IMR-90 (cell line): ENCODE measurements around the gene RASSF10. TPM values are rescaled to one million over a fixed set of nuclear protein-coding genes. Genes with fewer than 3 reads are reported as not detected.

Source experiments
- ATAC-seq: fragments of 200-7000 bp; cut with Tn5 transposase; 2 replicates; pipeline ENCODE4 v1.9.1; 2020; ENCODE audit warnings: low read depth, mild to moderate bottlenecking, moderate library complexity
- BruUV-seq: library from RNA; stranded (reverse); fragments of 400-500 nt; replicated peaks from 2 replicates; lab custom pipeline; 2021; lab: Mats Ljungman, UMichigan
- CTCF ChIA-PET: fragments of 300-600 bp; formaldehyde crosslinking; extraction: SDS; loops from one replicate; lab custom pipeline; 2021; ENCODE audit warnings: antibody characterized with exemption; lab: Yijun Ruan, JAX
- POLR2A ChIA-PET: fragments of 300-600 bp; sonication (Branson Sonifier 250); formaldehyde crosslinking; loops from one replicate; lab custom pipeline; 2022; ENCODE audit warnings: antibody characterized with exemption; ENCODE audit not compliant: unreplicated experiment; lab: Charles Lee
- DNase-seq: peaks from one replicate; pipeline ENCODE4 v3.0.0; 2013
- H2AFZ ChIP-seq: replicated peaks from 2 replicates; pipeline ENCODE3; 2013; ENCODE audit warnings: low read length, mild to moderate bottlenecking; ENCODE audit not compliant: poor library complexity
- H2AK5ac ChIP-seq: 2 replicates; pipeline ENCODE4 v1.6.1; 2013; ENCODE audit warnings: low read depth, low read length, inconsistent platforms
- H2AK9ac ChIP-seq: replicated peaks from 2 replicates; pipeline ENCODE3; 2013; ENCODE audit warnings: mild to moderate bottlenecking, low read depth, low read length, moderate library complexity; ENCODE audit not compliant: poor library complexity
- H2BK120ac ChIP-seq: 2 replicates; pipeline ENCODE4 v1.6.1; 2013; ENCODE audit warnings: low read depth, low read length, inconsistent platforms
- H2BK15ac ChIP-seq: 3 replicates; pipeline ENCODE4 v1.6.1; 2013; ENCODE audit warnings: low read depth, low read length, inconsistent platforms
- H2BK20ac ChIP-seq: 2 replicates; pipeline ENCODE4 v1.6.1; 2013; ENCODE audit warnings: low read depth, mild to moderate bottlenecking, inconsistent platforms, low read length, moderate library complexity
- H2BK5ac ChIP-seq: 2 replicates; pipeline ENCODE4 v1.6.1; 2013; ENCODE audit warnings: mild to moderate bottlenecking, low read depth, low read length, inconsistent platforms; ENCODE audit not compliant: poor library complexity, severe bottlenecking
- H3K14ac ChIP-seq: replicated peaks from 2 replicates; pipeline ENCODE4 v1.6.1; 2013; ENCODE audit warnings: low read depth, low read length, inconsistent platforms
- H3K18ac ChIP-seq: 2 replicates; pipeline ENCODE4 v1.6.1; 2013; ENCODE audit warnings: low read depth, low read length, control low read depth
- H3K23ac ChIP-seq: 2 replicates; pipeline ENCODE4 v1.6.1; 2013; ENCODE audit warnings: low read depth, low read length, inconsistent platforms
- H3K27ac ChIP-seq: 2 replicates; pipeline ENCODE4 v1.5.1; 2013; ENCODE audit warnings: mild to moderate bottlenecking, control low read depth, low read length; ENCODE audit not compliant: insufficient read depth
- H3K27me3 ChIP-seq: 2 replicates; pipeline ENCODE4 v1.6.1; 2013; ENCODE audit warnings: low read length; ENCODE audit not compliant: control insufficient read depth, insufficient read depth
- H3K36me3 ChIP-seq: 2 replicates; pipeline ENCODE4 v1.6.1; 2013; ENCODE audit warnings: low read length, mixed read lengths; ENCODE audit not compliant: control insufficient read depth, insufficient read depth
- H3K4ac ChIP-seq: 2 replicates; pipeline ENCODE4 v1.6.1; 2013; ENCODE audit warnings: low read depth, low read length, inconsistent platforms
- H3K4me1 ChIP-seq: 2 replicates; pipeline ENCODE4 v1.6.1; 2013; ENCODE audit warnings: low read length, mixed read lengths; ENCODE audit not compliant: control insufficient read depth, insufficient read depth
- H3K4me2 ChIP-seq: 2 replicates; pipeline ENCODE4 v1.6.1; 2013; ENCODE audit warnings: low read depth, mild to moderate bottlenecking, control low read depth, low read length, moderate library complexity
- H3K4me3 ChIP-seq: 2 replicates; pipeline ENCODE4 v1.5.1; 2013; ENCODE audit warnings: low read depth, mild to moderate bottlenecking, control low read depth, low read length, moderate library complexity; ENCODE audit not compliant: insufficient read depth
- H3K56ac ChIP-seq: 2 replicates; pipeline ENCODE4 v1.6.1; 2013; ENCODE audit warnings: low read length, inconsistent platforms; ENCODE audit not compliant: insufficient read depth; ENCODE audit errors: extremely low read depth
- H3K79me1 ChIP-seq, 2 experiments: 2 replicates each; pipeline ENCODE4 v1.6.1; 2013; ENCODE audit warnings: low read length in 2 of 2, inconsistent platforms in 1 of 2, low read depth in 1 of 2
- H3K9ac ChIP-seq: 2 replicates; pipeline ENCODE4 v1.6.1; 2013; ENCODE audit warnings: low read depth, low read length, control low read depth
- H3K9me1 ChIP-seq: 2 replicates; pipeline ENCODE4 v1.6.1; 2013; ENCODE audit warnings: low read length, inconsistent platforms; ENCODE audit not compliant: insufficient read depth
- H3K9me3 ChIP-seq: 2 replicates; pipeline ENCODE4 v1.6.1; 2013; ENCODE audit warnings: low read length; ENCODE audit not compliant: control insufficient read depth, insufficient read depth
- H4K20me1 ChIP-seq: 2 replicates; pipeline ENCODE4 v1.6.1; 2013; ENCODE audit warnings: low read length, inconsistent platforms; ENCODE audit not compliant: insufficient read depth
- H4K5ac ChIP-seq: 2 replicates; pipeline ENCODE4 v1.6.1; 2013; ENCODE audit warnings: mild to moderate bottlenecking, low read depth, low read length, control low read depth
- H4K8ac ChIP-seq, 2 experiments: 2 replicates each; pipeline ENCODE4 v1.6.1; 2013; ENCODE audit warnings: low read depth in 2 of 2, low read length in 2 of 2, control low read depth in 1 of 2, inconsistent platforms in 1 of 2
- H4K91ac ChIP-seq: 2 replicates; pipeline ENCODE4 v1.6.1; 2013; ENCODE audit warnings: low read depth, low read length, inconsistent platforms; ENCODE audit not compliant: insufficient read depth
- BHLHE40 ChIP-seq: fragments of 150-350 bp; IDR thresholded peaks from 2 replicates; pipeline ENCODE4 v1.6.1; 2016; ENCODE audit warnings: mild to moderate bottlenecking, low read depth, low read length
- CEBPB ChIP-seq: IDR thresholded peaks from 2 replicates; pipeline ENCODE4 v1.6.1; 2012; ENCODE audit warnings: low read depth, low read length, improper control_type of control experiment
- CHD1 ChIP-seq: IDR thresholded peaks from 2 replicates; pipeline ENCODE4 v1.6.1; 2012; ENCODE audit warnings: low read depth, low read length, improper control_type of control experiment
- MAZ ChIP-seq: IDR thresholded peaks from 2 replicates; pipeline ENCODE4 v1.6.1; 2012; ENCODE audit warnings: low read depth, mild to moderate bottlenecking, low read length, improper control_type of control experiment, moderate library complexity, borderline replicate concordance
- RCOR1 ChIP-seq: IDR thresholded peaks from 2 replicates; pipeline ENCODE4 v1.6.1; 2012; ENCODE audit warnings: mild to moderate bottlenecking, low read length, improper control_type of control experiment; ENCODE audit not compliant: insufficient replicate concordance
- WGBS, 2 experiments: methylation state at CpG; one replicate each; pipeline versions ENCODE4 v1.1.5 to v1.1.7; 2013; ENCODE audit warnings: missing lambda C conversion rate in 2 of 2; ENCODE audit not compliant: insufficient read length in 1 of 2; ENCODE audit errors: extremely low coverage in 2 of 2; 5-methylcytosine and 5-hydroxymethylcytosine counted together
- dilution Hi-C: fragments of 300-500 bp; cut with HindIII; formaldehyde crosslinking; loops from one replicate; pipeline ENCODE4 v1.14.3; 2018; ENCODE audit warnings: low sequenced_read_pairs; ENCODE audit not compliant: unreplicated experiment
- in situ Hi-C: fragments of 300-500 bp; cut with MboI; formaldehyde crosslinking; loops from 3 replicates; pipeline ENCODE4 v1.14.3; 2019; ENCODE audit warnings: low sequenced_read_pairs, inconsistent platforms, mixed read lengths
- intact Hi-C: fragments of 100-400 bp; cut with micrococcal nuclease; formaldehyde crosslinking; loops from 2 replicates; pipeline ENCODE4 v1.10.0; 2022
- polyA plus RNA-seq, 3 experiments: library from polyadenylated mRNA; depleted of rRNA; stranded (reverse); fragments of >200 nt; gene quantifications; 2 replicates each; pipeline ENCODE4 v1.2.3, GENCODE V29; 2012; ENCODE audit warnings: low replicate concordance in 1 of 3
- total RNA-seq: library from RNA; depleted of rRNA; stranded (reverse); fragments of >200 nt; gene quantifications from 2 replicates; pipeline ENCODE4 v1.2.3, GENCODE V29; 2012
- TF ChIP-seq, protein P1 (sequence below): conservative IDR thresholded peaks from 2 replicates; pipeline ENCODE4 v1.5.1; 2012; ENCODE audit warnings: mild to moderate bottlenecking, low read depth, low read length, improper control_type of control experiment
- TF ChIP-seq, protein P2 (sequence below): fragments of 150-350 bp; IDR thresholded peaks from 2 replicates; pipeline ENCODE4 v1.6.1; 2017; ENCODE audit warnings: mild to moderate bottlenecking, antibody characterized with exemption, low read length, low read depth

The RASSF10 gene
- total and polyA plus RNA-seq, 2 of the 4 experiments (the other 2 are of a cell fraction) = not detected

DNA sequence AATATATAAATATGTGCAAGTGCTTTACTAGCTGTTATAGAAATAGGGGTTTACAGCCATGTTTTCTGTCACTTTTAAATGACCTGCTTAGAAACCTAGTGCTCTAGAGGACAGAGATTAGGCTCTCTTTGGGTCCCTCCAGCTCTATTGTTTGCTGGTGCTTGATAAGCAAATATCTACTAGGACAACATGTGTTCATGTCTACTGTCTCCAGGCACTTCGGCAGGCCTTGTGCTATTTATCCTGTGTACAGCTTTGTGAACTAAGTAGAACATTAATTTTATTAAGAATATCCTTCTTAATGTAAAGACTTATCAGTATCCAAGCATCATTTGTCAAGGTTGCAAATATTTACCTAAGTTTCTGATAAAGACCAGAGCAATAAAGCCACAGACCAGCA lies 11.9 kb upstream of the RASSF10 start:
- H4K20me1 ChIP-seq = no peaks in the 10 kb centered on the region
- no peak overlapping the region for H3K27ac ChIP-seq
- TF ChIP-seq RCOR1 (no peak), MAZ (no peak), BHLHE40 (no peak), CEBPB (no peak), CHD1 (no peak)
- TF ChIP-seq, protein P1, sequence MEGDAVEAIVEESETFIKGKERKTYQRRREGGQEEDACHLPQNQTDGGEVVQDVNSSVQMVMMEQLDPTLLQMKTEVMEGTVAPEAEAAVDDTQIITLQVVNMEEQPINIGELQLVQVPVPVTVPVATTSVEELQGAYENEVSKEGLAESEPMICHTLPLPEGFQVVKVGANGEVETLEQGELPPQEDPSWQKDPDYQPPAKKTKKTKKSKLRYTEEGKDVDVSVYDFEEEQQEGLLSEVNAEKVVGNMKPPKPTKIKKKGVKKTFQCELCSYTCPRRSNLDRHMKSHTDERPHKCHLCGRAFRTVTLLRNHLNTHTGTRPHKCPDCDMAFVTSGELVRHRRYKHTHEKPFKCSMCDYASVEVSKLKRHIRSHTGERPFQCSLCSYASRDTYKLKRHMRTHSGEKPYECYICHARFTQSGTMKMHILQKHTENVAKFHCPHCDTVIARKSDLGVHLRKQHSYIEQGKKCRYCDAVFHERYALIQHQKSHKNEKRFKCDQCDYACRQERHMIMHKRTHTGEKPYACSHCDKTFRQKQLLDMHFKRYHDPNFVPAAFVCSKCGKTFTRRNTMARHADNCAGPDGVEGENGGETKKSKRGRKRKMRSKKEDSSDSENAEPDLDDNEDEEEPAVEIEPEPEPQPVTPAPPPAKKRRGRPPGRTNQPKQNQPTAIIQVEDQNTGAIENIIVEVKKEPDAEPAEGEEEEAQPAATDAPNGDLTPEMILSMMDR = no peak
- TF ChIP-seq, protein P2, sequence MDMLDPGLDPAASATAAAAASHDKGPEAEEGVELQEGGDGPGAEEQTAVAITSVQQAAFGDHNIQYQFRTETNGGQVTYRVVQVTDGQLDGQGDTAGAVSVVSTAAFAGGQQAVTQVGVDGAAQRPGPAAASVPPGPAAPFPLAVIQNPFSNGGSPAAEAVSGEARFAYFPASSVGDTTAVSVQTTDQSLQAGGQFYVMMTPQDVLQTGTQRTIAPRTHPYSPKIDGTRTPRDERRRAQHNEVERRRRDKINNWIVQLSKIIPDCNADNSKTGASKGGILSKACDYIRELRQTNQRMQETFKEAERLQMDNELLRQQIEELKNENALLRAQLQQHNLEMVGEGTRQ = no peak
- H2AK5ac ChIP-seq = no peak overlapping the region
- in situ Hi-C loops = no loop called here
- H3K4me1 ChIP-seq = no peaks in the 10 kb centered on the region
- no CpG with 5 or more reads among the region's 1 CpG for WGBS, 2 experiments
- no peak overlapping the region for H2BK120ac ChIP-seq
- no peak overlapping the region for H3K56ac ChIP-seq
- no peak overlapping the region for H4K91ac ChIP-seq
- no peak overlapping the region for H2AFZ ChIP-seq
- H3K23ac ChIP-seq = no peak overlapping the region
- H3K4me2 ChIP-seq = no peak overlapping the region
- H3K14ac ChIP-seq = no peak overlapping the region
- H4K8ac ChIP-seq = no peak overlapping the region
- H3K79me1 ChIP-seq = no peaks in the 10 kb centered on the region
- CTCF ChIA-PET = no interaction called here
- peaks cover 35% of the 10 kb centered on the region for H3K27me3 ChIP-seq
- H2BK20ac ChIP-seq = no peak overlapping the region
- no peak overlapping the region for H3K18ac ChIP-seq
- intact Hi-C loops = no loop called here
- H3K4ac ChIP-seq = no peak overlapping the region
- H3K9ac ChIP-seq = no peak overlapping the region
- H4K5ac ChIP-seq = no peak overlapping the region
- DNase-seq (no peak), ATAC-seq (no peak)
- H2BK15ac ChIP-seq = no peak overlapping the region
- no TSS peak for BruUV-seq
- H2BK5ac ChIP-seq = no peak overlapping the region
- no peaks in the 10 kb centered on the region for H3K9me1 ChIP-seq
- POLR2A ChIA-PET = no interaction called here
- no peaks in the 10 kb centered on the region for H3K9me3 ChIP-seq
- H3K4me3 ChIP-seq = no peak overlapping the region
- no peak overlapping the region for H2AK9ac ChIP-seq
- dilution Hi-C loops = no loop called here
- no peaks in the 10 kb centered on the region for H3K36me3 ChIP-seq
